Fibroblast of gingiva (primary cell): ENCODE data around the gene LAMC3.

Experiments
- DNase-seq: peaks from one replicate; pipeline ENCODE4 v3.0.0-alpha.2; 2011; ENCODE audit warnings: low read depth

LAMC3 gene

GRCh38 chr9:131012396-131012917 lies 3.5 kb downstream of the LAMC3 start:
- peak; percentile 6 for DNase-seq

- no peak for DNase-seq
Observed at GRCh38 chr9:131013015-131013755, 4.2 kb downstream of the LAMC3 start.

- no peak for DNase-seq
Observed at GRCh38 chr9:131013771-131014676, 5.0 kb downstream of the LAMC3 start.

GRCh38 chr9:131015112-131015511 lies 6.1 kb downstream of the LAMC3 start:
- no peak for DNase-seq

- DNase-seq, result no peak
Observed at GRCh38 chr9:131015876-131016397, 7.0 kb downstream of the LAMC3 start.

GRCh38 chr9:131017067-131017466 lies 8.1 kb downstream of the LAMC3 start:
- DNase-seq, result no peak

- DNase-seq, result no peak
Observed at GRCh38 chr9:131018621-131019020, 9.6 kb downstream of the LAMC3 start.

GRCh38 chr9:131019388-131020239 lies 10.6 kb downstream of the LAMC3 start:
- DNase-seq, result peak; percentile 69

- peak; percentile 82 for DNase-seq
Observed at GRCh38 chr9:131020388-131020787, 11.4 kb downstream of the LAMC3 start.

- DNase-seq, result peak; percentile 78
Observed at GRCh38 chr9:131020862-131021261, 11.9 kb downstream of the LAMC3 start.

GRCh38 chr9:131021785-131022184 lies 12.8 kb downstream of the LAMC3 start:
- DNase-seq, result no peak

GRCh38 chr9:131024978-131025868 lies 16.2 kb downstream of the LAMC3 start:
- DNase-seq, result no peak

GRCh38 chr9:131025953-131026858 lies 17.2 kb downstream of the LAMC3 start:
- DNase-seq, result no peak

- DNase-seq, result no peak
Observed at GRCh38 chr9:131027048-131027871, 18.3 kb downstream of the LAMC3 start.

- DNase-seq, result no peak
Observed at GRCh38 chr9:131027872-131028179, 18.9 kb downstream of the LAMC3 start.

GRCh38 chr9:131028221-131028884 lies 19.4 kb downstream of the LAMC3 start:
- no peak for DNase-seq

- DNase-seq, result no peak
Observed at GRCh38 chr9:131028931-131029573, 20.1 kb downstream of the LAMC3 start.

- DNase-seq, result no peak
Observed at GRCh38 chr9:131029574-131029952, 20.6 kb downstream of the LAMC3 start.
